Measurements from ENCODE around the gene EBF4. TPM values are rescaled to one million over a fixed set of nuclear protein-coding genes. Genes with fewer than 3 reads are reported as not detected.

EBF4 gene
- total RNA-seq, 1 experiment from 2014 or later = 2.7 TPM

- no peak for TF ChIP-seq GABPB1 (CRISPR knock-in tag; IDR thresholded peaks at IDR 0.05)
- TF ChIP-seq EMX1 (CRISPR knock-in tag; IDR thresholded peaks at IDR 0.05) = no peak
- TF ChIP-seq CREB1 (CRISPR knock-in tag; IDR thresholded peaks at IDR 0.05) = no peak
- no peak for TF ChIP-seq ZNF263 (CRISPR knock-in tag; IDR thresholded peaks at IDR 0.05; ENCODE audit: low read depth)
- TF ChIP-seq NFATC4 (CRISPR knock-in tag; IDR thresholded peaks at IDR 0.05) = no peak
- TF ChIP-seq ATF6 (CRISPR knock-in tag; IDR thresholded peaks at IDR 0.05) = no peak
- no peak for TF ChIP-seq CREM (CRISPR knock-in tag; IDR thresholded peaks at IDR 0.05)
- no peak for TF ChIP-seq ATF1 (CRISPR knock-in tag; IDR thresholded peaks at IDR 0.05)
- TF ChIP-seq ZNF423 (CRISPR knock-in tag; IDR thresholded peaks at IDR 0.05) = no peak
These were observed 13.5 kb downstream of the EBF4 start (continued) for GRCh38 chr20:2705931-2706645.

- TF ChIP-seq RORB (CRISPR knock-in tag; IDR thresholded peaks at IDR 0.05) (no peak), E2F5 (CRISPR knock-in tag; IDR thresholded peaks at IDR 0.05) (no peak), RELA (CRISPR knock-in tag; IDR thresholded peaks at IDR 0.05; ENCODE audit: borderline replicate concordance) (no peak)
- ChIA-PET POLR2A (no interaction called here), CTCF (interaction anchor here (0.6 to 1.9 kb wide), 4 partner anchors 13 to 145 kb away, joined by 3 to 10 read pairs (median 5); no protein-coding TSS in a partner anchor)
- H3K4me1 Mint-ChIP-seq = peaks cover 30% of the 10 kb centered on the region
- no peak overlapping the region for H3K27ac Mint-ChIP-seq
- no peak for ATAC-seq
- no peak for DNase-seq (ENCODE audit: low spot score)
- no peaks in the 10 kb centered on the region for H3K9me3 Mint-ChIP-seq
- H3K4me3 Mint-ChIP-seq = no peak overlapping the region
- no peaks in the 10 kb centered on the region for H3K36me3 Mint-ChIP-seq
- peaks cover 46% of the 10 kb centered on the region for H3K27me3 Mint-ChIP-seq (ENCODE audit: low read depth)
These were observed 14.2 kb downstream of the EBF4 start for GRCh38 chr20:2706688-2707352.

GRCh38 chr20:2707353-2708072, 14.9 kb downstream of the EBF4 start:
- H3K27me3 Mint-ChIP-seq (ENCODE audit: low read depth) = peaks cover 39% of the 10 kb centered on the region
- no peak for DNase-seq (ENCODE audit: low spot score)
- POLR2A ChIA-PET = no interaction called here
- TF ChIP-seq MYBL2 (CRISPR knock-in tag; IDR thresholded peaks at IDR 0.05) (no peak), ZNF416 (CRISPR knock-in tag; IDR thresholded peaks at IDR 0.05) (no peak), ELF4 (CRISPR knock-in tag; IDR thresholded peaks at IDR 0.05; ENCODE audit: low read depth) (no peak), PRDM15 (CRISPR knock-in tag; IDR thresholded peaks at IDR 0.05) (no peak), ZNF512 (CRISPR knock-in tag; IDR thresholded peaks at IDR 0.05; ENCODE audit: borderline replicate concordance) (no peak), SMAD3 (CRISPR knock-in tag; IDR thresholded peaks at IDR 0.05; ENCODE audit: borderline replicate concordance) (no peak), IRF1 (CRISPR knock-in tag; IDR thresholded peaks at IDR 0.05) (no peak)

More at GRCh38 chr20:2707353-2708072, 14.9 kb downstream of the EBF4 start:
- Mint-ChIP-seq H3K27ac (no peak overlapping the region), H3K4me1 (peaks cover 24% of the 10 kb centered on the region), H3K9me3 (no peaks in the 10 kb centered on the region), H3K4me3 (no peak overlapping the region), H3K36me3 (no peaks in the 10 kb centered on the region)
- no peak for ATAC-seq
- CTCF ChIA-PET = interaction anchor here (0.6 to 1.9 kb wide), 6 partner anchors 14 to 145 kb away, joined by 3 to 10 read pairs (median 5); no protein-coding TSS in a partner anchor
